AG10803 (cell line): ENCODE results near the gene MAP3K1.
"Not testable (repeated sequence)": the region's sequence is repeated elsewhere in the genome, so short reads cannot be mapped to it uniquely, and the experiment has no call there.

ENCODE experiments used
- DNase-seq: peaks from one replicate; pipeline ENCODE4 v3.0.0; 2010; ENCODE audit warnings: low read depth
- H3K4me3 ChIP-seq: 2 replicates; pipeline ENCODE4 v1.5.1; 2011; ENCODE audit warnings: mild to moderate bottlenecking, low read length, control low read depth
- CTCF ChIP-seq: conservative IDR thresholded peaks from 2 replicates; pipeline ENCODE4 v1.5.1; 2011; ENCODE audit warnings: mild to moderate bottlenecking, low read length, control low read depth, inconsistent platforms

The MAP3K1 gene

GRCh38 chr5:56815658-56816545 is 553 bp downstream of the MAP3K1 start:
- H3K4me3 ChIP-seq: peak overlapping the region; percentile 82
- peak; percentile 40 for DNase-seq
- no peak for TF ChIP-seq CTCF

DNA sequence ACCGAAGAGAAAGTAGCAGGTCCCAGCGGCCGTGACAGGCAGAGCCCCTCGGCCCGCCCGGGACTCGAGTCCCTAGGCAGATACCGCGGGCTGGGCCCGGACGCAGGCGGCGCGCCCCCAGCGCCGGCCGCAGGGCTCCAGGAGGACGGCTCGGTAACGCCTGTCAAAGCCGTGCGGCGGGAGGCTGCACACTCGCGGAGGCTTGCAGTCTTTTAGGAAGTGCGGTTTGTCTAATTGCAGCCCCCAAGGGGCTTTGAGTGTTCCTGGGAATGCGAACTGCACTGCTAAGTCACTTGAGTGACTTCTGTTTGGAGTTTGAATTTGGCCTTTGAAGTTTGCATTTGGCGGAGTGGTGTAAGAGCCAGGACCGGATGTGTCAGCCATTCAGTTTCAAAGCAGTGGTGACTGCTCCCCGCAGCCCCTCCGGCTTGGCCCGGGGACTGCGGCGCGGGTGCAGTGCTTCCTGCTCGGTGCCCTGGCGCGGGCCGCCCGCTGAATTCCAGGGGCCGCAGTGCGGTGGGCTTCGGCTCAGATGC is 1.3 kb downstream of the MAP3K1 start:
- peak overlapping the region; percentile 82 for H3K4me3 ChIP-seq
- peak; percentile 52 for DNase-seq
- no peak for TF ChIP-seq CTCF

- TF ChIP-seq CTCF: no peak
- DNase-seq: no peak
- peak overlapping the region; percentile 82 for H3K4me3 ChIP-seq
Observed at GRCh38 chr5:56817263-56818014, 2.1 kb downstream of the MAP3K1 start.

DNA sequence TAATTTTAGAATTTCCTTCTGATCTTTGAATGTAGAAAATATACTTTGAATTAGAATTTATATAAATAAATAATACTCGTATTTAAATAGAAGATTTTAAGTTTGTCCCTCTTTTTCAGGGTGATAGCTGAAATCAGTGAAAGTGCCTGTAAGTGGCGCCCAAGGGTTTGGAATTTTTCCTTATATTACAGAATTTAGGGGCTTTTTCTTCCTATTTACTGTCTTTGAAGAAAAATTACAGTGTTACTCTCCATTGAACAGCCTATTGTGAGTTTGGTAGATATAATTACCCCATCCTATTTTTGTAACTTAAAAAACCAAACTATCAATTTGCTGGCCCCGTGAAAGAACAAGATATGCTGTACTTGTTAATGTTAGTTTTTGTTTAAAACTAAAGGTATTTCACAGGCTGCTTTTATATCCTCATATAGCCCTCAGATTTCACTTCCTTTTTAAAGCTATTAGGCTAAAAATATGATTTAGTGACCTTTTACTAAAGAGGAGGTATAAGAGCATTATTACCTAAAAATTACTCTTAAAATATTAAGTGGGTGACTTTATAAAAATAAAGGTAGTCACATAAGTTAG is 3.2 kb downstream of the MAP3K1 start:
- no peak for DNase-seq
- H3K4me3 ChIP-seq: no peak overlapping the region
- TF ChIP-seq CTCF: peak; percentile 38

DNA sequence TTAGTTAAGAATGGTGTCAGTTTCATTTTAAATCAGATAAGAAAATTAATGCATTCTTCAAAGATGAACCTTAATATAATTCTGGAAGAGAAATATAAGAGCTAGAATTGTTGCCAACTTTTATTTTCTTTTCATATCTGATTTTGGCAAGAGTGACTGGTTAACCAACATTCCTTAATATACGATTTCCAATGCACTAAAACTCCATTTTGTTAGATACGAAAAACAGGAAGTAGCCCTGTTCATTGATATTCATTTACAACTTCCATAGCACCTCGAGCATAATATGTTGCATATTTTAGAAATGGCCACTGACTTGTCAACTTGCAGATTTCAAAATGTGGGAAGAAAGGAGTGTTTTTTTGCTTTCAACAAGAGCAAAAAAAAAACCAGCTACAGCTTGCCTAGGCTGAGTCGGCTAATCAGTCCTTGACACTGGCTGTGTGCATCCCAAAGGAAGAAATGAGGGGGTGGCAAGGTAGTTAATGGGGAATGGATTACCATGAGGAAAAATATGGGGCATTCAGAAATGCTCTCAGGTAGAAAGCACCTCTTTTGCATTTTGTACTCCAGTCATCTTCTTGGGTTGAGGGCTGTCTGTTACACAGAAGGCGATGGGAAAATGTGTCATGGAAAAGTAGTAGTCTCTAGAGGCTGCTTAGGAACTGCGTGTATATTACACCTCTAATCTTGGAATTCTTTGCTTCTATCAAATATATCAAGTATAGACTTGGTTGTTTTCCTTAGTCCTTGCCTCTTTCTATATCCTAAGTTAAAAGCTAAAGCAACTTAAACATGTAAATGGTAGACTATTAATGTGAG is 3.9 kb downstream of the MAP3K1 start:
- no peak for DNase-seq
- H3K4me3 ChIP-seq: no peak overlapping the region
- no peak for TF ChIP-seq CTCF

GRCh38 chr5:56821868-56822267 is 6.5 kb downstream of the MAP3K1 start:
- H3K4me3 ChIP-seq, DNase-seq: not testable (repeated sequence)
